ENCODE measurements around the gene HCN2. TPM values are rescaled to one million over a fixed set of nuclear protein-coding genes. Genes with fewer than 3 reads are reported as not detected.

HCN2 gene
- total RNA-seq, result 0.41 TPM

DNA sequence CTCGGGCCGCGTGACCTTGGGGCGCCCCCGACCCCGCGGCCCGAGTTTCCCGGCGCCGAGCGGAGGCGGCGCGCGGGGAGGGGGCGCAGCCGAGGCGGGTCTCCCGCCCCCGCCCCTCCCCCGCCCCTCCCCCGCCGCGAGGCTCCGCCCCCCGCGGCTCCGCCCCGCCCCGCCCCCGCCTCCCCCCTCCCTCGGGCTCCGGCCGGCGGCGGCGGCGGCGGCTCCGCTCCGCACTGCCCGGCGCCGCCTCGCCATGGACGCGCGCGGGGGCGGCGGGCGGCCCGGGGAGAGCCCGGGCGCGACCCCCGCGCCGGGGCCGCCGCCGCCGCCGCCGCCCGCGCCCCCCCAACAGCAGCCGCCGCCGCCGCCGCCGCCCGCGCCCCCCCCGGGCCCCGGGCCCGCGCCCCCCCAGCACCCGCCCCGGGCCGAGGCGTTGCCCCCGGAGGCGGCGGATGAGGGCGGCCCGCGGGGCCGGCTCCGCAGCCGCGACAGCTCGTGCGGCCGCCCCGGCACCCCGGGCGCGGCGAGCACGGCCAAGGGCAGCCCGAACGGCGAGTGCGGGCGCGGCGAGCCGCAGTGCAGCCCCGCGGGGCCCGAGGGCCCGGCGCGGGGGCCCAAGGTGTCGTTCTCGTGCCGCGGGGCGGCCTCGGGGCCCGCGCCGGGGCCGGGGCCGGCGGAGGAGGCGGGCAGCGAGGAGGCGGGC is at the start of gene HCN2:
HCN2 (plus strand) TSS at position 189 of the 703 bp plus-strand sequence; CDS start at position 254, 65 bp downstream.
- DNase-seq, result no peak

DNA sequence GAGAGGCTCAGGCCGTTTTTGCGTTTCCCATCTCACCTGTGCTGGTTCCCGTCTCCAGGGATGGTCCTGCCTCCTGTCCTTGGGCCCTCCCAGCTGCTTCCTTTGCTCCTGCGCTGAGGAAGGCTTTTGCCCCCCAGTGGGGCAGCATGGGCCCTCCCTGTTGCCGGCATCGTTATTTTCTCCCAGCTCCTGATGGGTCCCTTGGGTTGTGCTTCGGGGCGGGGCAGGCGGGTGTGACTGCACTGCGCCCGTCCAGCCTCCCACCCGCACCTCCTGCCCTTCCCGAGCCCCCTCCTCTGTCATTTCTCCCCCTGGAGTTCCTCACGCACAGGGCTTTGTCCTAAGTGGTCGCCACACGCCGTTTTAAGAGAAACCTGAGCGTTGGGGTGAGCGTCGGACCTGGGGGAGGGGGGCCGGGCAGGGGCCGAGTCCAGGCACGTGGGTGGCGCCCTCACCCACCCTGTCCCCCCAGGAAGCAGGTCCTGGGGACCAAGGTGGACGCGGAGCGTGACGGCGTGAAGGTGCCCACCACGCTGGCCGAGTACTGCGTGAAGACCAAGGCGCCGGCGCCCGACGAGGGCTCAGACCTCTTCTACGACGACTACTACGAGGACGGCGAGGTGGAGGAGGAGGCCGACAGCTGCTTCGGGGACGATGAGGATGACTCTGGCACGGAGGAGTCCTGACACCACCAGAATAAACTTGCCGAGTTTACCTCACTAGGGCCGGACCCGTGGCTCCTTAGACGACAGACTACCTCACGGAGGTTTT is 48.6 kb upstream of the HCN2 start:
- DNase-seq, result no peak

DNA sequence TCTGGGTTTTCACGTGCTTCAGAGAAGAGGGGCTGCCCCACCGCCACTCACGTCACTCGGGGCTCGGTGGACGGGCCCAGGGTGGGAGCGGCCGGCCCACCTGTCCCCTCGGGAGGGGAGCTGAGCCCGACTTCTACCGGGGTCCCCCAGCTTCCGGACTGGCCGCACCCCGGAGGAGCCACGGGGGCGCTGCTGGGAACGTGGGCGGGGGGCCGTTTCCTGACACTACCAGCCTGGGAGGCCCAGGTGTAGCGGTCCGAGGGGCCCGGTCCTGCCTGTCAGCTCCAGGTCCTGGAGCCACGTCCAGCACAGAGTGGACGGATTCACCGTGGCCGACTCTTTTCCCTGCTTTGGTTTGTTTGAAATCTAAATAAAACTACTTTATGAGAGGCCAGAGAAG is 48.0 kb upstream of the HCN2 start:
- no peak for DNase-seq

DNA sequence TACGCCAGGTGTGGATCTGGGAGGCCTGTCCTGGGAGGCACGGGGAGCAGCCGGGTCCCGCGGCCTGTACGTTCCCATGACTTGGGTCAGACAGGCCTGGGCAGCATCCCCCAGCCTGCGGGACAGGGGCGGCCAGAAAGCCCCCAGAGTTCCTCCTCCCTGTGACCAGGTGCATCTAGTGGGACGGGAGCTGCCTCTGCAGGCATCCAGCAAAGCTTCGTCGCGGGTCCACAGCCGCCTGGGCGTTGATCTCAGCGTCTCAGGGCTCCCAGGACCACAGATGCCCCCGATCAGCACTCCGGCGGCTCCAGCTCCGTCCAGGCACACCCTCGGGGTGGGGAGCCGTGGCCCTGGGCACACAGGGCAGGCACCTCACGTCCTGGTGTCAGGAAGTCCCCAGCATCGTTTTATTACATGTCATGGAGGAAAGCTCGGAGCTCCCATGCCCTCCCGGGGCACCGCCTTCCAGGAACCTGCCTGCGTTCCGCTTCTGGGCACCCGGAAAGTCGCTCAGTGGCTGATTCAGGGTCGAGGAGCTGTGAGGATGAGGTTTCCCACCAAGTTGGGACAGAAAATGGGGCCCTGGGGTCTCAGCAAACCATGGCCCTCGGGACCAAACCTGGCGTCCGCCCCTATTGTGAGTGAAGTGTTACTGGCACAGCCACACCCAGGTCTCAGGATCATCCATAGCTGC is 47.4 kb upstream of the HCN2 start:
- DNase-seq, result no peak

DNA sequence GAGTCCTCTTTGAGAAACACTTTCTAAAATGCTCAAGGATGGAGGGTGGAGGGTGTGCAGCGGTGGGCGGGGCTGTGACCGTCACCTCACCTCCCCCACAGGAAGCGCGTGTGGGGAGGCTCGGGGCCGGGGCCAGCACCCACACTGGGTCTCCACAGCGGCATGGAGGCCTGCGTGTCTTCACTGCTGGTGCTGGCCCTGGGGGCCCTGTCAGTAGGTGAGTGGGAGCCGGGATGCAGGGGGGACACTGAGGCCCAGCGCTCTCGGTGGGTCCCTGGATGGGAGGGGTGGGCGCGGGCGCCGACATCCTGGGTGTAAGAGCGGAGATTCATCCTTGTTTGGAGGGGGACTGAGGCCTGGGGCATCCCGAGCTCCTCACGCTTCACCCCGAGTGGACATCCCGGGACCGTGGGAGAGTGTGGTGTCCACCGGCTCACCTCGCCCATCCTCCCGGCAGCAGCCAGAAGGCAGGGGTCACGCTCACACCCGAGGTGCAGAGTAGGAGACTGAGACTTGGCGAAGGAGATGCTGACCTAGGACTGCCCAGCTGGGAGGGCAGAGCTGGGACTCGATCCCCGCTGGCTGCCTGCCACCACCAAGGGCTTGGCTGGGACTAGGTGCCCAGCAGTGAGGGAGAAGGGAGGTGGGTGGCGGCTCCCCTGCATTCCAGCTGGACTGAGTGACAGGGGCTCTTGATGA is 45.6 kb upstream of the HCN2 start, which contains the start of gene GZMM:
GZMM (plus strand) TSS at position 144 of the 699 bp plus-strand sequence; CDS start at position 163, 19 bp downstream.
- no peak for DNase-seq

DNA sequence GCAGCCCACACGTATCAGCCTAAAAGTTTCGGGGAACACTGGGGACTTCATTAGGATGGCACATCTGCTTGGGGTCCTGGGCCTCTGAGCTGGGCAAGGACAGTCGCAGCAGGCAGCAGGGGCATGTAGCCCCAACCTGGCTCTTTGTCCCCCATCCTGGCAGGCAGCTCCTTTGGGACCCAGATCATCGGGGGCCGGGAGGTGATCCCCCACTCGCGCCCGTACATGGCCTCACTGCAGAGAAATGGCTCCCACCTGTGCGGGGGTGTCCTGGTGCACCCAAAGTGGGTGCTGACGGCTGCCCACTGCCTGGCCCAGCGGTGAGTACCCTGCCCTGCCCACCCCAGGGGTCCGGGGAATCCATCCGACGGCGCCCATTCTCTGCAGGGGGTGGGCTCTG is 42.6 kb upstream of the HCN2 start:
- DNase-seq, result no peak

DNA sequence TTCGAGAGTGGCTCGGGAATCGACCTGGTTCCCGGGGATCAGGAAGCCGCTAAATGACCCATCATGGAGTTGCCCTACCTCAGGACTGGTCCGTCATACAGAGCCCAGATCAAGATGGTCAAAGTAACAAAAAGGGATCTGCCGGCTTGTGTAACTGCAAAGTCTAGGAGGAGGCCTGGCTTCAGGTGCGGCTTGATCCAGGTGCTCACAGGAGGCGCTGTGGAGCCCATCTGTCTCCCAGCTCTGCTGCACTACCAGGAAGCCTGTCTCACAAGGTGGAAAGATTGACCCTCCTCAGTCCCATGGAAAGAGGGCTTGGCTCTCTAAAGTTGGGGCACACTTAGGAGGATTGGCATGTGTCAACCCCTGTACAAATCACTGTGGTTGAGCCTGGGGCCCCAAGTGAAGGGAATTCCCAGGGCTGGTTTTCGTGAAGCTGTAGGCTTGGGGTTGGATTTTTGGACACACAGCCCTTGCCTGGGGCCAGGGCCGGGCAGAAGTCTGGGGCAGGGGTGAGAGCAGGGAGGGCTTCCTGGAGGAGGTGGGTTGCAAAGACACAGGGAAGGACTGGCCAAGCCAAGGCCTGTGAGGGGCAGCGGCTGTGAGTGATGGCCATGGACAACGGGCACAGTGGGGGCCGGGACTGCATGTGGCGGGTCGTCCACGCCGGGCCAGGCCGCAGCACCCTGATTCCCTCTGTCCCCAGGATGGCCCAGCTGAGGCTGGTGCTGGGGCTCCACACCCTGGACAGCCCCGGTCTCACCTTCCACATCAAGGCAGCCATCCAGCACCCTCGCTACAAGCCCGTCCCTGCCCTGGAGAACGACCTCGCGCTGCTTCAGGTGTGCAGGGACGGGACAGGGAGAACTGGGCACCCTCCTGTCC is 41.6 kb upstream of the HCN2 start:
- DNase-seq, result no peak

DNA sequence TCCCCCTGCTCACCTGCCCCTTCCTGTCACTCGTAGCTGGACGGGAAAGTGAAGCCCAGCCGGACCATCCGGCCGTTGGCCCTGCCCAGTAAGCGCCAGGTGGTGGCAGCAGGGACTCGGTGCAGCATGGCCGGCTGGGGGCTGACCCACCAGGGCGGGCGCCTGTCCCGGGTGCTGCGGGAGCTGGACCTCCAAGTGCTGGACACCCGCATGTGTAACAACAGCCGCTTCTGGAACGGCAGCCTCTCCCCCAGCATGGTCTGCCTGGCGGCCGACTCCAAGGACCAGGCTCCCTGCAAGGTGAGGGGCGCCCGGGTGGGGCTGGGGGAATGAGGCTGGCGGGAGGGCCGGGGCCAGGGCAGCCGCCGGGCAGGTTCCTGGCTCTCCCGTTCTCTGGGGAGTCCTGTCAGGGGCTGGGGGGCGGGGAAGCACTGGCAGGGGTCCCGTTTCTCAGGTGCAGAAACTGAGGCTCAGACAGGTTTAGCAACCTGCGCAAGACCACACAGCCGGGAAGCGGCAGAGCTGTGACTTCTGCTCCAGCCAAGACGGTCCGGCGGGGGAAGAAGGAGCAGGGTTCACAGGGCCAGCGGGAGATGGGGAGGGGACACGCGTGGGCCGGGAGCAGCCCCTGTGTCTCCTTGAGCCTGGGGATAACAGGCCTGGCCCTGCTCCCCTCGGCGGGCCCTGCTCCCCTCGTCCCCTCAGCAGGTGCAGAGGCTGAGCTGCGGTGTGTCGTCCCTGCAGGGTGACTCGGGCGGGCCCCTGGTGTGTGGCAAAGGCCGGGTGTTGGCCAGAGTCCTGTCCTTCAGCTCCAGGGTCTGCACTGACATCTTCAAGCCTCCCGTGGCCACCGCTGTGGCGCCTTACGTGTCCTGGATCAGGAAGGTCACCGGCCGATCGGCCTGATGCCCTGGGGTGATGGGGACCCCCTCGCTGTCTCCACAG is 40.5 kb upstream of the HCN2 start:
- DNase-seq, result no peak

DNA sequence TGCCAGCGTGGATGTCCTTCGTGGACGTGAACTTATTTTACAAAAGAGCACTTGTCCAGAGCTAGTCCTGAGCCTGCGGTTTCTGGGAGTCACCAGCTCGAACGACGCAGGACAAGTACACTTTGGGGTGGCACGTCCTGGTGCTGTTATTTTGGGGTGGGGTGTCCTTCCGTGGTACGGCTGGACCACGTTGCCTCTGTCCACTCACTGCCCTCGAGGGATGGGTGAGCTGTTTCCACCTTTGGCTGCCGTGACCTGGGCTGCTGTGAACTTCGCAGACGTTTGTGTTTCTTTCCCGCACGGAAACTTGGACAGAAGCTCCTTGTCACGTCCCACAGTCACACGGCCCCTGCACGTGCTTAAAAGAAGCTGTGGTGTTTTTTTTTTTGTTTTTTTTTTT is 34.9 kb upstream of the HCN2 start:
- DNase-seq, result no peak

DNA sequence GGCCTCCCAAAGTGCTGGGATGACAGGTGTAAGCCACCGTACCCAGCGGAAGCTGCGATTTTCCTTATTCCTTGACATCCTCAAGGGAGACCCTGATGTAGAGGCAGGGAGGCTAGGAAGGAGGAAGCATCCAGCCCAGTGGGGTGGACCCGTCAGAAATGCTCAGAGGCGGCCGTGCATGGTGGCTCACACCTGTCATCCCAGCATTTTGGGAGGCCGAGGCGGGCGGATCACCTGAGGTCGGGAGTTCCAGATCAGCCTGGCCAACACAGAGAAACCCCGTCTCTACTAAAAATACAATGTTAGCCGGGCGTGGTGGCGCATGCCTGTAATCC is 34.2 kb upstream of the HCN2 start:
- no peak for DNase-seq

DNA sequence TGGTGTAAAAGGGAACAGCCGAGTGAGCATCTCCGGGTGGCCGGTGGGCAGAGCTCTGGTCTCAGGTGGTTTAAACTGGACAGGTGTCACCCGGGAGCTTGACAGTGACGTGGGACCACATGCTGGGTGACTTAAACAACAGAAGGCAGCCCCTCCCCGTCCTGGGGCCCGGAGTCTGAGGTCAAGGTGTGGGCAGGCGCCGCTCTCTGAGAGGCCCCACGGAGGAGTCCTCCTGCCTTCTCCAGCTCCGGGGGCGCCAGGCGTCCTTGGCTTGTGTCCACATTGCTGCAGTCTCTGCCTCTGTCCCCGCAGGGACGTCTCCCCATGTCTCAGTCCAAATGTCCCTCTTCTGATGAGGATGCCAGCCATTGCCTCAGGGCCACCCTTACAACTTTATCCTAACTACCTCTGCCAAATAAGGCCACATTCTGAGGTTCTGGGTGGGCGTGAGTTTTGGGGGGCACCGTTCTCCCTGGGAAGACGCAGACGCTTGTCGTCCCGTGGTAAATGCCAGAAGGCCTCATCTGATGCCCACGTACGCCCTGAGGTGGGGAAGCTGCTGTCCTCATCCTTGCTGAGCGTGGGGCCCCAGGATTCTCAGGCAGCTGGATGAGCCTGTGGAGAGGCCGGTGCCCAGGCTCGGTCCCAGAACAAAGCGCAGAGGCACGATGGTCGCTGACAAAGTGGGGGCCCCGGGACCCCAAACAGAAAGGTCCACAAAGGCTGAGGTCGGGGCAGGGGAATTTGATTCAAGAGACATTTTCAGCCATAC is 32.9 kb upstream of the HCN2 start:
- DNase-seq, result no peak

DNA sequence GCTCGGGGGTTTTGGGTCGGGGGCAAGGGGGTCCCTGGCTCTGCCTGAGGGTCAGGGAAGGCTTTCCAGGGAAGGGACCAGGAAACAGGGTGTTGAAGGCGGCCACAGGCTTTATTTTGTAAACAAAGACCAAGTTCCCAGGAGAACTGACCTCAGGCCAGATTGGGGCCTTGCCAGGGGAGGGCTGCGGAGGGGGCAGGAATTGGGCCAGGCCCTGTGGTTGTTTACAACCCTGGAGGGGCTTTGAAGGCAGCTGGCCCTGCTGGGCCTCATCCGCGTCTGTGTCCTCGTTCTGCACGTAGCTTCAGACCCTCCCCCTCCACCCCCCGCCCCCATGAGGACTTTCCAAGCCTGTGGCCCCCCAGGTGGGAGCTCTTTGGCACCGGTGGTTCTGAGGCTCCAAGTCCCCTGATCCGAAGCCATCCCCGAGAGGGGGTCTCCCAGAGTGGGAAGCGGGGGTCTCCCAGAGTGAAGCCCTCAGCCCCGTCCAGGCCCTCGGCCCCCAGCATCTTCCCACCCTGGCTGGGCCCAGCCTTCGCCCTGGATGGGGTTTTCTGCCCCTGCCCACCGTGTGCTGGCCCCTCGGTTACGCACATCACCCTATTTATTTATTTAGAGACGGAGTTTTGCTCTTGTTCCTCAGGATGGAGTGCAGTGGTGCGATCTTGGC is 30.8 kb upstream of the HCN2 start:
- peak; percentile 24 for DNase-seq

DNA sequence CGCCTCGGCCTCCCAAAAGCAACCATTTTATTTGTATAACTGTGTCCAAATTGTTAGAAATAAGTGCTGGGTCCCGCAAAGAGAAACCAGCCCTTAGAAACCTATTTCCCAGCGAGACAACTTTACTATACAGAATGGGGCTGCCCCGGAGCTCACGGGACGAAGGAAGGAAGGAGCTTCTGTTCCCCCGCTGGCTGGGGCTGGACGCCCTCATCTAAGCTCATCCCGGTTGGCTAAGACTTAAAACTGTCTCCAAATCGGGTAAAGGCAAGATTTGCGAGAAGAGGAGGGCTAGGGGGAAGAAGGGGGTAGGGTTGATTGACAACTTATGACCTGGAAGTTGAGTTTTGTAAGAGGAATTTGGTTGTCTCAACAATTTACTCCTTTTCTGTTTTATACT is 29.6 kb upstream of the HCN2 start:
- DNase-seq, result no peak

DNA sequence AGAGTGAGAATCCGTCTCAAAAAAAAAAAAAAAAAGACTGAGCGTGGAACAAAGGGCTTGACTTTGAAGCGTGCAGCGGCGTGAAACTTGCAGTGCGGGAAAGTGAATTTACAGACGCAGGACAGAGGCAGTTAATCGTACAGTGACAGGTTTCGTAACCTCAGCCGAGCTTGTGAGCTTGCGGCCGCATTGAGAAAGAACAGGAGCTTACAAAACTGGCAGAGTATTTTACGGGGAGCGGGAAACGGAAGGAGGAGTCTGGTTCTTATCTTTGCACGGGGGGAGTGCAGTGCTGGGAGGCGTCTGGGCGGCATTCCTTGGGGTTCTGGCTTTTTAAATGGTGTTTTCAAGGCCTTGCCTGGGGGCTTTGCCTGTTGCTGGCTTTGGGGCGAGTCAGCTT is 23.3 kb upstream of the HCN2 start:
- peak; percentile 44 for DNase-seq

DNA sequence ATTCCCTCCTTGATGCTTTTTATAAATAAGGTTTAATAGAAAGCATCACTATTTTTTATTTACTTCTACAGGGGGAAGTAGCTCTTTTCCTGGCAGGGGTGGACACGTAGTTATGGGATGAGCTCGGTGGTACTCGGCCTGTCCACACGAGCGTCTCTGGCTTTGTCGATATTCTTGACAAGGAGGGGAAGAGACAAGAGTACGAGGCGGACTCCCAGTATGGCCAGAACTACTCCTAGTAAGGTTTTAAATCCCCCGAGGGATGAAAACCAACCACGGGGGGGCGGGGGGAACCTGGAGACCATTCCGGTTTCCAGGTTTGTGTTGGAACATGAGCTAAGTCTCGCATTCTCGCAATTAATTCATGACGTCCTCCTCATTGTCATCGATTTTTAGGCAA is 22.8 kb upstream of the HCN2 start:
- no peak for DNase-seq

DNA sequence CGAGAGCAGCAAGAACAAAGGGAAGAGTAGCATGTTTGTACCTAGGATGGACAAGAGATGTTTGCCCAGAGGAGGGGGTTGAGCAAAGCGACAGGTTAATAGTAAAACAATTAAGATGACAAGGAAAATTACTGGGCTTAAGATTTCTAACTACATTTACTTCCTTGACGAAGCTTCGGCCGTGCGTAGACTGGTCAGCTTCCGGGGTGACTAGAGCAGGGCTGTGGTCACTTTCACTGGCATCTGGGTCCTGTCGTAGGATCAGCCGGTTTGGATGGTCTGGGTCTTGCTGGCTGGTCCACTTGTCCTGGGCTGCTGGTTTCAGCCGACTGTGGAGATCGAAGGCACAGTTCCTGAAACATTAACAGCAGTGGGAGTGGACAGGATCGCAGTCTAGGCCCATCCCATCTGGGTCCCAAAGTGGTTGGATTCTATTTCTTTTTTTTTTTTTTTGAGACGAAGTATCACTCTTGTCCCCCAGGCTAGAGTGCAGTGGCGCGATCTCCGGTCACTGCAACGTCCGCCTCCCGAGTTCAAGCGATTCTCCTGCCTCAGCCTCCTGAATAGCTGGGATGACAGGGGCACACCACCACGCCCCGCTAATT is 22.3 kb upstream of the HCN2 start:
- no peak for DNase-seq

DNA sequence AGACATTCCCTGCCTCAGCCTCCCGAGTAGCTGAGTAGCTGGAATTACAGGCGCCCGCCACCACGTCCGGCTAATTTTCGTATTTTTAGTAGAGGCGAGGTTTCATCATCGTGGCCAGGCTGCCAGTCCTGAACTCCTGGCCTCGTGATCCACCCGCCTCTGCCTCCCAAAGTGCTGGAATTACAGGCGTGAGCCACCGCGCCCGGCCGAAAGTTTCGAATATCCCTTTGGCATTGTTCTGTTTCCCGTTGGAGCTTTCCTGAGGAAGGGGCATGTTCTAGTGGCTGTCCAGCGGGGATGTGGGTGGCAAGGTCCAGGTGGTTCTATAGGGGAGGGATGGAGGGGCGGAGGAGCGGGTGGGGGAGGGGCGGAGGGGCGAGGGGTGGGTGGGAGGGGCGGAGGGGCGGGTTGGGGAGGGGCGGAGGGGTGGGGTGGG is 19.4 kb upstream of the HCN2 start:
- DNase-seq, result no peak

DNA sequence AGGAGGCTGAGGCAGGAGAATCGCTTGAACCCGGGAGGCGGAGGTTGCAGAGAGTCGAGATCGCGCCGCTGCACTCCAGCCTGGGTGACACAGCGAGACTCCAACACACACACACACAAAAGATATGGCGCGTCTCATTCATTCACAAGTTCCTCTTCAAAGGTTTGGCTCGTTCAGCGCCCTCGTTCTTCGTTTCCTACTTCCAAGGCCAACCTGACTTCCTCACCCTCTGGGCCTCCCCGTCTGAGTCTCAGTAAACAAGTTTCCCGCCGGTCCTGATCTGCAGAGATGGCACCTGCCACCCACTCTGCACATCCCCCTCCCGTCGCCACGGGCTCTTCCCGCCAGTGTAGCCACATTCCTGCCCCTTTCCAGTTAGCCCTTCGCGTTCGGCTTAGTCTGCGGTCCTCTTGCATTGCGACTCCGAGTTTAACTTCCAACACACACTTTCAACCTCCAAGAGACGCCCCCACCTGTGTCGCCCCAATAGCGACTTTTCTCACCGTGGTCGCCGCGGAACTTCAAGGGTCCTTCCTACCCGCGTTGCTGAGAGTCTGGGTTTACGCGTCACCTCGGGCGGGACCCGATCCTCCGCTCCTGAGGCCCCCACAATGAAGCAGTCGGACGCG is 18.6 kb upstream of the HCN2 start:
- DNase-seq, result peak; percentile 50

All from tongue (tissue), 2 donors.